RWPE1 (cell line): ENCODE results near the gene SLC47A1.
"Not testable (repeated sequence)": the region's sequence is repeated elsewhere in the genome, so short reads cannot be mapped to it uniquely, and the experiment has no call there.

Experiments used
- CTCF ChIA-PET: fragments of 350-600 bp; sonication (Branson Sonifier 250); formaldehyde crosslinking; extraction: SDS; loops from one replicate; lab custom pipeline; 2021; lab: Yijun Ruan, JAX
- POLR2A ChIA-PET: fragments of 400-600 bp; formaldehyde crosslinking; extraction: SDS; loops from one replicate; lab custom pipeline; 2020; ENCODE audit warnings: antibody characterized with exemption; ENCODE audit not compliant: low non-redundant PET; lab: Yijun Ruan, JAX
- DNase-seq: peaks from one replicate; pipeline ENCODE4 v3.0.0; 2012; ENCODE audit warnings: low spot score
- H3K27ac ChIP-seq: fragments of 450-650 bp; 2 replicates; pipeline ENCODE4 v1.5.1; 2017
- TF ChIP-seq, protein P1 (sequence below): fragments of 450-650 bp; conservative IDR thresholded peaks from 2 replicates; pipeline ENCODE4 v1.5.1; 2017; ENCODE audit warnings: low read depth, mild to moderate bottlenecking

SLC47A1 gene

GRCh38 chr17:19494961-19495806 is 38.5 kb upstream of the SLC47A1 start:
- TF ChIP-seq, protein P1, sequence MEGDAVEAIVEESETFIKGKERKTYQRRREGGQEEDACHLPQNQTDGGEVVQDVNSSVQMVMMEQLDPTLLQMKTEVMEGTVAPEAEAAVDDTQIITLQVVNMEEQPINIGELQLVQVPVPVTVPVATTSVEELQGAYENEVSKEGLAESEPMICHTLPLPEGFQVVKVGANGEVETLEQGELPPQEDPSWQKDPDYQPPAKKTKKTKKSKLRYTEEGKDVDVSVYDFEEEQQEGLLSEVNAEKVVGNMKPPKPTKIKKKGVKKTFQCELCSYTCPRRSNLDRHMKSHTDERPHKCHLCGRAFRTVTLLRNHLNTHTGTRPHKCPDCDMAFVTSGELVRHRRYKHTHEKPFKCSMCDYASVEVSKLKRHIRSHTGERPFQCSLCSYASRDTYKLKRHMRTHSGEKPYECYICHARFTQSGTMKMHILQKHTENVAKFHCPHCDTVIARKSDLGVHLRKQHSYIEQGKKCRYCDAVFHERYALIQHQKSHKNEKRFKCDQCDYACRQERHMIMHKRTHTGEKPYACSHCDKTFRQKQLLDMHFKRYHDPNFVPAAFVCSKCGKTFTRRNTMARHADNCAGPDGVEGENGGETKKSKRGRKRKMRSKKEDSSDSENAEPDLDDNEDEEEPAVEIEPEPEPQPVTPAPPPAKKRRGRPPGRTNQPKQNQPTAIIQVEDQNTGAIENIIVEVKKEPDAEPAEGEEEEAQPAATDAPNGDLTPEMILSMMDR, result no peak
- ChIA-PET CTCF (no interaction called here), POLR2A (no interaction called here)
- H3K27ac ChIP-seq, result no peak overlapping the region
- no peak for DNase-seq

DNA sequence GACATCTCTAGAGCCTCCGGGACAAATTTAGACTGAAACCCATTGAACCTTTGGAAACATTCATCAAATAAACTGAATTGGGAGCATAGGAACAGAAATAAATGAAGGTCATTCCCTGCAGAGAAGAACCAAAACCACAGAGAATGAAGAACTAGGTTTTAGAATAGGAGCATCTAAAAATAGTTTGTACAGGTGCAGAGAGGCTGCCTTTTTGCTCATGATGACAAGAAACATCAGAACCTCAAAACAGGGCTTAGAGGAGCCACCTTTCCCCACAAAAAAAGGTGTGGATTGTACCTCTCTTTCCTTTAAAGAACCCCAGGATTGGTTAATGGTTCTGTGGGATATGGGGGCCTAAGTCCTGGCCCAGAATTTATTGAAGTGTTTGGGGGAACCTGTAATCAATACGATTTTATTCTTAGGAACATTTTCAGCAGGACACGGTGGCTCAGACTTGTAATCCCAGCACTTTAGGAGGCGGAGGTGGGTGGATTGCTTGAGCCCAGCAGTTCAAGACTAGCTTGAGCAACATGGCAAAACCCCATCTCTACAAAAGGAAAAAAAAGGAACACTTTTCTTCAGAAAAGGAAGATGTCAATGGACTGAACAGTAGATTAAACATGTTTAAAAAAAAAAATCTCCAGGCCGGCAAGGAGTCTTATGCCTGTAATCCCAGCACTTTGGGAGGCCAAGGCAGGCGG is 37.7 kb upstream of the SLC47A1 start:
- ChIA-PET CTCF (no interaction called here), POLR2A (no interaction called here)
- no peak for DNase-seq
- TF ChIP-seq, protein P1, result no peak
- no peak overlapping the region for H3K27ac ChIP-seq

- ChIA-PET POLR2A (no interaction called here), CTCF (interaction anchor here (0.6 kb wide), 1 partner anchor 305 kb away, joined by 3 read pairs; no protein-coding TSS in a partner anchor)
- DNase-seq, result no peak
- TF ChIP-seq, protein P1, result no peak
- no peak overlapping the region for H3K27ac ChIP-seq
Observed at GRCh38 chr17:19497624-19498023, 36.0 kb upstream of the SLC47A1 start.

- no peak overlapping the region for H3K27ac ChIP-seq
- TF ChIP-seq, protein P1, result no peak
- DNase-seq, result no peak
- POLR2A ChIA-PET, result no interaction called here
- CTCF ChIA-PET, result no interaction called here
Observed at GRCh38 chr17:19501219-19501618, 32.4 kb upstream of the SLC47A1 start.

DNA sequence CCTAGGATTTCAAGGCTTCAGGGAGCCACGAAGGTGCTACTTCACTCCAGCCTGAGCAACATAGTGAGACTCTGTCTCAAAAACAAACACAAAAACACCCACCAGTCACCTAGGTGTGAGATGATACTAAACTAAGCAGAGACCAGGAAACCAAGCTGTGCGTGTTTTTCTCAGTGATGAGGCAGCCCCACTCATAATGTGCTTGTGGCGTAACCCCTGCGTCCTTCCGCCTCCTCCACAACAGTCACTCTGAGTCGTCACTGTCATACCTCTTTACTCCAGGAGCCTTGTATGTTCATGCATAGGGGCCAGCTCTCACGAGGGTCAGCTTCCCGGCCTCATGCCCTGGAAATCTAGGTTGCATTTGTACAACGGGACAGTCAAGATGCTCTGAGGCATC is 31.1 kb upstream of the SLC47A1 start:
- no peak for DNase-seq
- ChIA-PET CTCF (interaction anchor here (1.2 kb wide), 1 partner anchor 11 kb away, joined by 5 read pairs; no protein-coding TSS in a partner anchor), POLR2A (no interaction called here)
- TF ChIP-seq, protein P1, result no peak
- H3K27ac ChIP-seq, result no peak overlapping the region

DNA sequence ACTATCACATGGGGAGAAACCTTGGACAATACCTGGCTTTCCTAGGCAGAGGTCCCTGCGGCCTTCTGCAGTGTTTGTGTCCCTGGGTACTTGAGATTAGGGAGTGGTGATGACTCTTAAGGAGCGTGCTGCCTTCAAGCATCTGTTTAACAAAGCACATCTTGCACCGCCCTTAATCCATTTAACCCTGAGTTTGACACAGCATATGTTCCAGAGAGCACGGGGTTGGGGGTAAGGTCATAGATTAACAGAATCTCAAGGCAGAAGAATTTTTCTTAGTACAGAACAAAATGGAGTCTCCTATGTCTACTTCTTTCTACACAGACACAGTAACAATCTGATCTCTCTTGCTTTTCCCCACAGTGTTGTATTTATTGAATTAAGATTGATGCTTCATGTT is 28.1 kb upstream of the SLC47A1 start:
- CTCF ChIA-PET, DNase-seq, POLR2A ChIA-PET, H3K27ac ChIP-seq: not testable (repeated sequence)
